22Rv1 (cell line): ENCODE results near the gene P2RX7.

Source experiments
- H3K27ac ChIP-seq: fragments of 450-650 bp; 2 replicates; pipeline ENCODE4 v1.5.1; 2017
- ZFX ChIP-seq: fragments of 450-650 bp; IDR thresholded peaks from 2 replicates; pipeline ENCODE4 v1.6.1; 2017; ENCODE audit warnings: antibody characterized with exemption, borderline replicate concordance
- TF ChIP-seq, protein P1 (sequence below): fragments of 450-650 bp; IDR thresholded peaks from 2 replicates; pipeline ENCODE4 v1.5.1; 2017; ENCODE audit warnings: mild to moderate bottlenecking

The P2RX7 gene

DNA sequence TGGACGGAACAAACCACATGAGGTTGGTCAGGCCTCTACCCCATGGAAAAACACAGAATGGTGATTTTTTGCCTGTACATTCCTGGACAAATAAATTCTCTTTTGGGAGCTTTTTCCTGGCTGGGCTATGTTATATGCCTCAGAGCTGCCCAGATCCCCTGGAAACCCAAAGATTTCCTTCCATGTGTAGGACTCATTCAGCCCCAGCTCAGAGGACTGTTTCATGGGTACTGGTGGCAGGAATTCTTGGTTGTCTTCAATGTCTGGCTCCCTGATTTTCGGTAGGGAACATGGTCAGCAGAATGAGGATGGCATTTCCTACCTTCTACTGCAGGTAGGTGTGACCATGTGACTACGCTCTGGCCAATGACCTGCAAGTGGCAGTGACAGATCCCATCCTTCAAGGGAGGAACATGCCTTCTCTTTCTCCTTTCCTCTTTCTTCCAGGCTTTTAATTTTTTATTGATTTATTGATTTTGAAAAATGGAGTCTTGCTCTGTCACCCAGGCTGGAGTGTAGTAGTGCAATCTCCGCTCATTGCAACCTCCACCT is 15.4 kb upstream of the P2RX7 start:
- TF ChIP-seq, protein P1, sequence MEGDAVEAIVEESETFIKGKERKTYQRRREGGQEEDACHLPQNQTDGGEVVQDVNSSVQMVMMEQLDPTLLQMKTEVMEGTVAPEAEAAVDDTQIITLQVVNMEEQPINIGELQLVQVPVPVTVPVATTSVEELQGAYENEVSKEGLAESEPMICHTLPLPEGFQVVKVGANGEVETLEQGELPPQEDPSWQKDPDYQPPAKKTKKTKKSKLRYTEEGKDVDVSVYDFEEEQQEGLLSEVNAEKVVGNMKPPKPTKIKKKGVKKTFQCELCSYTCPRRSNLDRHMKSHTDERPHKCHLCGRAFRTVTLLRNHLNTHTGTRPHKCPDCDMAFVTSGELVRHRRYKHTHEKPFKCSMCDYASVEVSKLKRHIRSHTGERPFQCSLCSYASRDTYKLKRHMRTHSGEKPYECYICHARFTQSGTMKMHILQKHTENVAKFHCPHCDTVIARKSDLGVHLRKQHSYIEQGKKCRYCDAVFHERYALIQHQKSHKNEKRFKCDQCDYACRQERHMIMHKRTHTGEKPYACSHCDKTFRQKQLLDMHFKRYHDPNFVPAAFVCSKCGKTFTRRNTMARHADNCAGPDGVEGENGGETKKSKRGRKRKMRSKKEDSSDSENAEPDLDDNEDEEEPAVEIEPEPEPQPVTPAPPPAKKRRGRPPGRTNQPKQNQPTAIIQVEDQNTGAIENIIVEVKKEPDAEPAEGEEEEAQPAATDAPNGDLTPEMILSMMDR: no peak
- TF ChIP-seq ZFX: no peak
- no peak overlapping the region for H3K27ac ChIP-seq

DNA sequence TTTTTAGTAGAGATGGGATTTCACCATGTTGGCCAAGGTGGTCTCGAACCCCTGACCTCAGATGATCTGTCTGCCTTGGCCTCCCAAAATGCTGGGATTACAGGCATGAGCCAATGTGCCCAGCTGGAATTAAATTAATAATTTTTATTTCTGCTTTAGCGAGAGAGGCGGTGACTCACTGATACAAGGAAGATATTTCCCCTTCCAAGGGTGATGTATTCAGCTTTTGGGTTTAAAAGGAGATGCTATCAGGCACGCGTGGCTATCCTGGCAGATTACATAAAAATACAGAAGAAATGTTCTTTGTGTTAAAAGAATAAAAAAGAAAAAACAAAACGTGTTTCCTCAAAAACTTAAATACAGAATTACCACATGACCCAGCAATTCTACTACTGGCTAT is 12.4 kb upstream of the P2RX7 start:
- H3K27ac ChIP-seq: no peak overlapping the region
- TF ChIP-seq, protein P1: no peak

DNA sequence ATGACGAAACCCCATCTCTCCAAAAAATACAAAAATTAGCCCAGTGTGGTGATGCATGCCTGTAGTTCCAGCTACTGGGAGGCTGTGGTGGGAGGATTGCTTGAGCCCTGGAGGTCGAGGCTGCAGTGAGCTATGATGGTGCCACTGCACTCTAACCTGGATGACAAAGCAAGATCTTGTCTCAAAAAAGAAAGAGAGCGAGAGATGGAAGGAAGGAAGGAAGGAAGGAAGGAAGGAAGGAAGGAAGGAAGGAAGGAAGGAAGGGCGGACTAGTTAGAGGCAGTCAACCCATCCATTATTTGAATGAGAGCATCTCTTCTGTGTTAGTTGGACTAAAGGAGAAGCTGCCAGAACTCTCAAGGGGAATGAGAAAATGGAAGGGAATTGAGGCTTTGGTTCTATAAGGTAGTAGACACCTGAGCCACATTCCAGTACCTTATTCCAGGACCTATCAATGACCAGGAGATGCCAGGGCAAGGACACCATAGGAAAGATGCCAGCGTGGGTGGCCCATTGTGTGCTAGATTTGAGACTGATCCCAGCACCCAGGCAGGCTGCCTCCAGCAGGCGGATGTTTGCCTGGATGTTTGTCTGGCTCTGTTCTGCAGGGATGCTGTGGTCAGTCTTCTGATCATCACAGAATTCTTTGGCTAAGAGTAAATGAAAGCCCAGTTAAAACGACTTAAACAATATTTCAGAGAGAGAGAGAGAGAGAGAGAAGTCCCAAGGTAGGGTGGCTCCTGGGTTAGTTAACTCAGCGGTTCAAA is 11.5 kb upstream of the P2RX7 start:
- TF ChIP-seq, protein P1: no peak
- H3K27ac ChIP-seq: no peak overlapping the region

DNA sequence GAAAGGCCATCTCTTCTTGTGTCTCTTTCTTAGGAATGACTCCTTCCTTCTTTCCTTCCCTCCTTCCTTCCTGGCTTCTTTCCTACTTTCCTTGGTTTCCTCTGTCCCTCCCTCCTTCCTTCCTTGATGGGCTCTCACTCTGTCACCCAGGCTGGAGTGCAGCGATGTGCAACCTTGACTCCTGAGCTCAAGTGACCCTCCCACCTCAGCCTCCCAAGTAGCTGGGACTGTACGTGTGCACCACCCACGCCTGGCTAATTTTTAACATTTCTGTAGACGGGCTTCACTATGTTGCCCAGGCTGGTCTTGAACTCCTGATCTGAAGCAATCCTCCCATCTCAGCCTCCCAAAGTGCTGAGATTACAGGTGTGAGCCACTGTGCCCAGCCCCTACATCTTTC is 10.9 kb upstream of the P2RX7 start:
- TF ChIP-seq, protein P1: no peak
- TF ChIP-seq ZFX: no peak
- H3K27ac ChIP-seq: no peak overlapping the region

DNA sequence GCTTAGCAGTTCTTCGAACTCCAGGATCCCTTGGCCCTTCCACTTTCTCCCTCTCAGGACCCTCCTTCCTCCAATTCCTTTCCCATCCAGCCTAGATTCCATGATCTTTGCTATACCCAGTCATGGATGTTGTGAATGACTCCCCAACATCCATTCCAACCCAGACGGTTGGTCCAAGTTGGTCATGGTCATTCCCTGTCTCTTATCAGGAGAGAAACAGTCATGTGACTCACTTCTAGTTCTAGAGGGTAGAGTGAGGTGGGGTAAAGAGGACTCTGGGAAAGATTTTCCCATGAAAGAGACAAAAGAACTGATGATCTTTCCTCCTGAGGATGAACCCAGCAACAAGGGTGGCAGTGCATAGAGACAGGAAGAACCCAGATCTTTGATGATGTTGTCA is 9.2 kb upstream of the P2RX7 start:
- TF ChIP-seq ZFX: no peak
- TF ChIP-seq, protein P1: no peak
- H3K27ac ChIP-seq: no peak overlapping the region

DNA sequence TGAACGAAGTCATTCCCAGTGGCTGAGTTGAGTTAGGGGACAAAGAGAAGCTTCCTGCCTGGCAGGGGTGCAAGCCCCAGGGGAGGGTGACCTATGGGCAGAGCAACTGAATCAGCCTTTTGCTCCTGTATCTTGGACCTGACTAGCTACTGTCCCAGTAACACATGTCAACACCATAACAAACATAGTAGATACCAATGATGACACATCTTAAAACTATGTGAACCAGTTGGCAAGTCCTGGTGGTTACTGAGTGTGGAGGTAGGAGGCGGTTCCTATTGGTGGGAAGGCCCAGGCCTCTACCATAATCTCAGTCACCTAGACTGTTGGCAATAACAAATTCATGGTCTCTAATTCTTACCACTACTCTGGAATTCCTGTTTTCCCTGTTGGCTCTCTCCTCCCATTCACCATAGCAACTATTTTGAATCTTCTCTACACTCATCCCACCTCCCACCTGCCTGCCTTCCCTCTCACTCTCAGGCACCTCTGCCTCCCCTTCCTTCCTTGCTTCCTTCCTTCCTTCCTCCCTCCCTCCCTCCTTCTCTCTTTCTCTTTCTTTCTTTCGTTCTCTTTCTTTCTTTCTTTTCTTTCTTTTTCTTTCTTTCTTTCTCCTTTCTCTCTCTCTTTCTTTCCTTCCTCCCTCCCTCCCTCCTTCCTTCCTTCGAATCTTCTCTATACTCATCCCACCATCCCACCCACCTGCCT is 8.1 kb upstream of the P2RX7 start:
- H3K27ac ChIP-seq: no peak overlapping the region
- TF ChIP-seq ZFX: no peak
- TF ChIP-seq, protein P1: no peak

DNA sequence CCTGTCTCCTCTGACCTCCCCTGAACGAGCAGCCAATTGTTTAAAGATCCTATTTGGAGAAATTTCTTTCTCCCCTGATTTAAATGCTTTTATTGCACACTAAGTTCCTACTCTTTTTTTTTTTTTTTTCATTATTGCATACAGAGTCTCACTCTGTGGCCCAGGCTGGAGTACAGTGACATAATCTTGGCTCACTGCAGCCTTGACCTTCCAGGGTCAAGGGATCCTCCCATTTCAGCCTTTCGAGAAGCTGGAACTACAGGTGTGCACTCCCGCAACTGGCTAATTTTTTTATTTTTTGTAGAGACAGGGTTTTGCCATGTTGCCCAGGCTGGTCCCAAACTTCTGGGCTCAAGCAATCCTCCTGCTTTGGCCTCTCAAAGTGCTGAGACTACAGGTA is 5.2 kb upstream of the P2RX7 start:
- no peak for TF ChIP-seq ZFX
- TF ChIP-seq, protein P1: no peak
- no peak overlapping the region for H3K27ac ChIP-seq
